Muscle of leg (tissue), 11 donors: ENCODE results near the gene DIP2C. TPM values are rescaled to one million over a fixed set of nuclear protein-coding genes. Genes with fewer than 3 reads are reported as not detected.

Experiments used
- DNase-seq: peaks from one replicate; pipeline ENCODE4 v3.0.0; 2013
- H3K27ac ChIP-seq: one replicate; pipeline ENCODE4 v1.5.1; 2013; ENCODE audit warnings: mild to moderate bottlenecking, low read length, control low read depth
- H3K27me3 ChIP-seq: one replicate; pipeline ENCODE4 v1.6.1; 2013; ENCODE audit warnings: low read length; ENCODE audit not compliant: control insufficient read depth, insufficient read depth
- H3K36me3 ChIP-seq: one replicate; pipeline ENCODE4 v1.6.1; 2013; ENCODE audit warnings: low read length; ENCODE audit not compliant: control insufficient read depth, insufficient read depth
- H3K4me1 ChIP-seq: one replicate; pipeline ENCODE4 v1.6.1; 2013; ENCODE audit warnings: low read length; ENCODE audit not compliant: control insufficient read depth, insufficient read depth
- H3K4me3 ChIP-seq: one replicate; pipeline ENCODE4 v1.5.1; 2013; ENCODE audit warnings: low read length, control low read depth
- H3K9me3 ChIP-seq: replicated peaks from 2 replicates; pipeline ENCODE4 v1.6.1; 2013; ENCODE audit warnings: low read depth, low read length; ENCODE audit not compliant: control insufficient read depth
- WGBS: methylation state at CpG from one replicate; pipeline ENCODE4 v1.1.5; 2013; ENCODE audit warnings: missing lambda C conversion rate; ENCODE audit not compliant: insufficient coverage; 5-methylcytosine and 5-hydroxymethylcytosine counted together
- polyA plus RNA-seq, 8 donors: library from polyadenylated mRNA; unstranded; fragments of 120-200 nt; gene quantifications; one replicate each; pipeline versions ENCODE4 v1.2.1 to v1.2.3, GENCODE V29; 2013; ENCODE audit warnings: inconsistent platforms in 1 of 8, low replicate concordance in 1 of 8; ENCODE audit not compliant: insufficient read length in 8 of 8, insufficient read depth in 1 of 8
- total RNA-seq: library from RNA; stranded (reverse); fragments of 120-200 nt; gene quantifications from one replicate; pipeline ENCODE4 v1.2.4, GENCODE V29; 2013

Gene DIP2C
- total and polyA plus RNA-seq, 9 donors, result 15.1 to 30.8 (median 24.8) TPM

- no peaks in the 10 kb centered on the region for H3K9me3 ChIP-seq
- no peaks in the 10 kb centered on the region for H3K27me3 ChIP-seq
- H3K27ac ChIP-seq, result no peak overlapping the region
- no peak for DNase-seq
- H3K4me3 ChIP-seq, result no peak overlapping the region
- H3K4me1 ChIP-seq, result no peaks in the 10 kb centered on the region
- peaks cover 18% of the 10 kb centered on the region for H3K36me3 ChIP-seq
- WGBS, result 88% methylated on average over 6 of the region's 6 CpGs
Observed at GRCh38 chr10:442209-442608, 247.3 kb downstream of the DIP2C start.

- WGBS, result 100% methylated on average over 1 of the region's 6 CpGs
- no peak for DNase-seq
- H3K27ac ChIP-seq, result no peak overlapping the region
Observed at GRCh38 chr10:441659-442058, 247.8 kb downstream of the DIP2C start.

GRCh38 chr10:440127-440526, 249.3 kb downstream of the DIP2C start:
- Histone ChIP-seq H3K9me3 (no peaks in the 10 kb centered on the region), H3K4me1 (no peaks in the 10 kb centered on the region), H3K36me3 (peaks cover 20% of the 10 kb centered on the region), H3K27ac (no peak overlapping the region), H3K4me3 (no peak overlapping the region), H3K27me3 (no peaks in the 10 kb centered on the region)
- WGBS, result 100% methylated on average over 1 of the region's 3 CpGs
- DNase-seq, result no peak

More at GRCh38 chr10:441659-442058, 247.8 kb downstream of the DIP2C start:
- peaks cover 18% of the 10 kb centered on the region for H3K36me3 ChIP-seq
- no peaks in the 10 kb centered on the region for H3K4me1 ChIP-seq
- no peaks in the 10 kb centered on the region for H3K9me3 ChIP-seq
- H3K27me3 ChIP-seq, result no peaks in the 10 kb centered on the region
- H3K4me3 ChIP-seq, result no peak overlapping the region

GRCh38 chr10:437698-438490, 251.6 kb downstream of the DIP2C start:
- no CpG with 5 or more reads among the region's 3 CpGs for WGBS
- H3K27ac ChIP-seq, result no peak overlapping the region
- H3K36me3 ChIP-seq, result peaks cover 23% of the 10 kb centered on the region
- H3K9me3 ChIP-seq, result no peaks in the 10 kb centered on the region
- no peak for DNase-seq
- no peaks in the 10 kb centered on the region for H3K4me1 ChIP-seq
- H3K4me3 ChIP-seq, result no peak overlapping the region
- no peaks in the 10 kb centered on the region for H3K27me3 ChIP-seq

GRCh38 chr10:436911-437665, 252.4 kb downstream of the DIP2C start:
- H3K4me3 ChIP-seq, result no peak overlapping the region
- H3K9me3 ChIP-seq, result no peaks in the 10 kb centered on the region
- H3K4me1 ChIP-seq, result no peaks in the 10 kb centered on the region
- H3K36me3 ChIP-seq, result peaks cover 23% of the 10 kb centered on the region
- no peaks in the 10 kb centered on the region for H3K27me3 ChIP-seq
- DNase-seq, result no peak
- H3K27ac ChIP-seq, result no peak overlapping the region
- 80% methylated on average over 7 of the region's 17 CpGs for WGBS

- no peak for DNase-seq
- peaks cover 23% of the 10 kb centered on the region for H3K36me3 ChIP-seq
- H3K4me1 ChIP-seq, result no peaks in the 10 kb centered on the region
- no peaks in the 10 kb centered on the region for H3K27me3 ChIP-seq
- no peak overlapping the region for H3K4me3 ChIP-seq
- peaks cover 6% of the 10 kb centered on the region for H3K9me3 ChIP-seq
- 97% methylated on average over 5 of the region's 19 CpGs for WGBS
- no peak overlapping the region for H3K27ac ChIP-seq
Observed at GRCh38 chr10:436013-436697, 253.3 kb downstream of the DIP2C start.

- WGBS, result 75% methylated on average over 2 of the region's 3 CpGs
Observed at GRCh38 chr10:435397-435796, 254.1 kb downstream of the DIP2C start.

GRCh38 chr10:429696-430095, 259.8 kb downstream of the DIP2C start:
- no peak overlapping the region for H3K27ac ChIP-seq
- no peak for DNase-seq
- peaks cover 8% of the 10 kb centered on the region for H3K9me3 ChIP-seq
- no peaks in the 10 kb centered on the region for H3K27me3 ChIP-seq
- no peaks in the 10 kb centered on the region for H3K4me1 ChIP-seq
- peaks cover 5% of the 10 kb centered on the region for H3K36me3 ChIP-seq
- H3K4me3 ChIP-seq, result no peak overlapping the region
- no CpG with 5 or more reads among the region's 2 CpGs for WGBS

More at GRCh38 chr10:435397-435796, 254.1 kb downstream of the DIP2C start:
- Histone ChIP-seq H3K4me1 (no peaks in the 10 kb centered on the region), H3K36me3 (peaks cover 21% of the 10 kb centered on the region), H3K4me3 (no peak overlapping the region), H3K27ac (no peak overlapping the region), H3K9me3 (peaks cover 8% of the 10 kb centered on the region), H3K27me3 (no peaks in the 10 kb centered on the region)
- no peak for DNase-seq

- Histone ChIP-seq H3K27me3 (no peaks in the 10 kb centered on the region), H3K4me3 (no peak overlapping the region), H3K4me1 (no peaks in the 10 kb centered on the region), H3K36me3 (peaks cover 7% of the 10 kb centered on the region), H3K27ac (no peak overlapping the region), H3K9me3 (peaks cover 8% of the 10 kb centered on the region)
- DNase-seq, result no peak
- no CpG with 5 or more reads among the region's 9 CpGs for WGBS
Observed at GRCh38 chr10:427761-428519, 261.5 kb downstream of the DIP2C start.
